ENCODE results near the gene FBXL5. TPM values are rescaled to one million over a fixed set of nuclear protein-coding genes. Genes with fewer than 3 reads are reported as not detected.

Gene FBXL5
- total RNA-seq, 2 donors from 2014 or later = 81.0 to 83.1 TPM

DNA sequence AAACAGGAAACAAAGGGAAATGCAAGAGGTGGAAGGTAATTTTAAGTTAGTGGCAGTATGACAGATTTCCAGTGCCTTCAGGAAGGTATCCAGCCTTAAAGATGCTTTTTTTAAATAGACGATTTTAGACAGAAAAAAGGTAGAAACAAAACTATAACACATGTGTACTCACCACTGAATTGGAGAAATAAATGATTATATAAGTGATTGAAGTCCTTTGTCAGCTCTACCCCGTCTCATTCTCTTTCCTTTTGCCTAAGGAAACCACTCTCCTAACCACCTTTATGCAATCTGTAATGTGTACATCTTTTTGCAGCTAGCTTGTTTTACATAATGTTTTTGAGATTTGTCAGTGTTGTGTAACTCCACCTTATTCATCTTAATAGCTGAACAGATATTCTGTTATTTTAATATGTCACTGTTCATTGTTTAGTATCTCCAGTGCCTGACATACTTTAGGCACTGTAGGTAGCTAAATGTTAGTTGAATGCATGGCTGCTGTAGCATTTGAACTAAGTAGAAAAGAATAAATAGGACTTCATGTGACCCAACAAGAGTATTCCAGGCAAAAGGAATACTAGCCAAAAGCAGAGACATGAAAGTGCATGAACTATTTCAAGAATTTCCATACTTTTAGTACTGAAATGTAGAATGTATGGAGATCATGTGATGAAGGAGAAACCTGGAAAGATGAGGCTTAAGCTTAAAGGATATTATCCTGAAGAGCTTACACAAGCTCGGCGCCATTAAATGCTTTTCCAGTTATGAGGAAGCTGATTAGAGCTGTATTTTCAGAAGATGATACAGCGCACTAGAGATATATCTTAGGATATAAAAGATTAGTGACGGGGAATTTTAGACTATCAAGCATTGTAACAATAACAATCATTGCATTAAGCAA, 27.3 kb upstream of the FBXL5 start:
- Histone ChIP-seq H3K36me3 (peaks cover 10% of the 10 kb centered on the region), H3K4me3 (peak overlapping the region; percentile 71 to 74), H3K4me1 (peaks cover 0 to 29% of the 10 kb centered on the region in 2 donors), H3K9me3 (no peaks in the 10 kb centered on the region), H3K27me3 (no peaks in the 10 kb centered on the region), H3K27ac (peak overlapping the region; percentile 90 to 92)
- TF ChIP-seq, protein P1, sequence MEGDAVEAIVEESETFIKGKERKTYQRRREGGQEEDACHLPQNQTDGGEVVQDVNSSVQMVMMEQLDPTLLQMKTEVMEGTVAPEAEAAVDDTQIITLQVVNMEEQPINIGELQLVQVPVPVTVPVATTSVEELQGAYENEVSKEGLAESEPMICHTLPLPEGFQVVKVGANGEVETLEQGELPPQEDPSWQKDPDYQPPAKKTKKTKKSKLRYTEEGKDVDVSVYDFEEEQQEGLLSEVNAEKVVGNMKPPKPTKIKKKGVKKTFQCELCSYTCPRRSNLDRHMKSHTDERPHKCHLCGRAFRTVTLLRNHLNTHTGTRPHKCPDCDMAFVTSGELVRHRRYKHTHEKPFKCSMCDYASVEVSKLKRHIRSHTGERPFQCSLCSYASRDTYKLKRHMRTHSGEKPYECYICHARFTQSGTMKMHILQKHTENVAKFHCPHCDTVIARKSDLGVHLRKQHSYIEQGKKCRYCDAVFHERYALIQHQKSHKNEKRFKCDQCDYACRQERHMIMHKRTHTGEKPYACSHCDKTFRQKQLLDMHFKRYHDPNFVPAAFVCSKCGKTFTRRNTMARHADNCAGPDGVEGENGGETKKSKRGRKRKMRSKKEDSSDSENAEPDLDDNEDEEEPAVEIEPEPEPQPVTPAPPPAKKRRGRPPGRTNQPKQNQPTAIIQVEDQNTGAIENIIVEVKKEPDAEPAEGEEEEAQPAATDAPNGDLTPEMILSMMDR (IDR thresholded peaks at IDR 0.05) = no peak
- no peak for DNase-seq (ENCODE audit: low spot score)

DNA sequence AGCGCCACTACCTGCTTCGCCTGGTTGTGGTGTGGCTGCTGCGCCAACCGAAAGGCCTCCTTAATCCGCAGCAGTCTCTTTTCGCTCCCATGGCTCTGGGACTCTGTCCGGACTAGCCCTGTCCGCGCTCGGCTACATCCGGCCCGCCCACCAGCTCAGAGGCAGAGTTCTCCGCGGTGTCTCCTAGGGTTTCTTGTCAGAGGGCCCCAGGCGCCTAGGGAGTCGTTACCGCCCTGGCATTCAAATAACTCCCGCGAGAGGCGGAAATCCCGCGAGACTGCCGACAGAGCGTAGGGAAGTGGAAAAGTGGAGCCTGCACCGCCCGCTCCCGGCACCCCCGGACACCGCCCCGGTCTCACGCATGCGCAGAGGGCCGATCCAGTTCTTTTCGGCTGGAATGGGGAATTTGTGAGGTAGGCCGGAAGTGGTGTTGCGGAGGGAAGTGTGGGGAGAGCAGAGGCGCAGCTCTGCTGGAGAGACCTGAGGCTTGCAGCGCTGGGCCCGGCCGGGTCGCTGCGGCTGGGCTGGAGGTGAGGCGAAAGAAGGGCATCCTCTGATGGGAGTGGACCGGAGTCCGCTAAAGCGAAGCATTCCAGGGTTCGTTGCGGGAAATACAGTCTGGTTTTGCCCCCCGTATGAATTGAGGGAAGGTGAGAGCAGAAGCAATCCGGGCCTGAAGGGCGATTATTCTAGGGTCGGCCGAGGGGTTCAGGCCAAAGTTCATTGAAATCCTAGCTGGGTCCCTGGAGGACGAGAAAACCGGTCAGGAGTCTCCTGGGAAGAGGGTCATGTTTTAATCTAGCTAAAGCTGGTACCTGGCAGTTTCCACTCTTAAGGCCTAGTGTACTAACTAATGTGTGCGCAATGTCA, 26.4 kb upstream of the FBXL5 start, which contains the start of gene FAM200B:
FAM200B (plus strand) TSS at position 456 of the 870 bp plus-strand sequence. CDS start 5,151 bp downstream, outside the sequence.
- Histone ChIP-seq H3K36me3 (peaks cover 5% of the 10 kb centered on the region), H3K9me3 (no peaks in the 10 kb centered on the region), H3K4me3 (peak within 1 kb of the TSS; percentile 71 to 74), H3K27ac (peak within 1 kb of the TSS; percentile 90 to 92), H3K4me1 (peaks cover 0 to 29% of the 10 kb centered on the region in 2 donors), H3K27me3 (no peaks in the 10 kb centered on the region)
- DNase-seq (ENCODE audit: low spot score) = peak; percentile 98
- TF ChIP-seq, protein P1 (IDR thresholded peaks at IDR 0.05) = peak in 1 of 2 donors; percentile 39

DNA sequence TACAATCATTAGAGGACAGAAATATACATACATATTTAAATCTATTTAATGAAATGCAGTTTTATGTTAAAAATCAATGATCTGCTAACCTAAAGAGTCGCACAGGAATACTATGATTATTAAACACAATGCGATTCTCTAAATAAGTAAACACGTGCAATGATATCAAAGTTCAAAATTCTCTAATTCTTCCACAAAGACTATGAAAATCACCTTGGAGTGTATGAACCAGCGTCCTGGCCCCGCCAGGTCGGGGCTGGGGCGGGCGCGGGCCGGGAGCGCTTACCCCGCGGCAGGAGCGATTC, 25.9 kb upstream of the FBXL5 start:
- Histone ChIP-seq H3K27me3 (no peaks in the 10 kb centered on the region), H3K4me1 (peaks cover 0 to 29% of the 10 kb centered on the region in 2 donors), H3K36me3 (no peaks in the 10 kb centered on the region), H3K27ac (peak overlapping the region; percentile 90 to 92), H3K4me3 (peak overlapping the region; percentile 71 to 74), H3K9me3 (no peaks in the 10 kb centered on the region)
- TF ChIP-seq, protein P1 (IDR thresholded peaks at IDR 0.05) = no peak
- DNase-seq (ENCODE audit: low spot score) = no peak

DNA sequence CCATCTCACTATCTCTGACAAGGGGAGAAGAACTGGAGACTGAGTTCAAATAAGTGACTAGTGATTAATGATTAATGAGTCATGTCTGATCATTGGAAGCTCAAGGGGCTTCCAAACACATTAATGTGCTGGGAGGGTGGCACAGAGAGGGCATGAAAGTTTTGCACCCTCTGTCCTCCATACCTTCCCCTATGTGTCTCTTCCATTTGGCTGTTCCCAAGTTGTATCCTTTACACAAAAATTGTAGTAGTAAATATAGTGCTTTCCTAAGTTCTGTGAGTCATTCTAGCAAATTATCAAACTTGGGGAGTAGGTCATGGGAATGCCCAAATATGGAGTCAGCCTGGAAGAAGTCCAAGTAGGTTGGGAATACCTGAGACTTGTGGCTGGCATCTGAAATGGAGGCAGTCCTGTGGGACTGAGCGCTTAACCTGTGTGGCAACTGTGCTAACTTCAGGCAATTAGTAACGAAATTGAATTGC, 22.4 kb upstream of the FBXL5 start:
- Histone ChIP-seq H3K36me3 (no peaks in the 10 kb centered on the region), H3K9me3 (no peaks in the 10 kb centered on the region), H3K4me3 (no peak overlapping the region), H3K27me3 (no peaks in the 10 kb centered on the region), H3K4me1 (peaks cover 0 to 10% of the 10 kb centered on the region in 2 donors), H3K27ac (no peak overlapping the region)
- TF ChIP-seq, protein P1 (IDR thresholded peaks at IDR 0.05) = no peak
- DNase-seq (ENCODE audit: low spot score) = no peak

DNA sequence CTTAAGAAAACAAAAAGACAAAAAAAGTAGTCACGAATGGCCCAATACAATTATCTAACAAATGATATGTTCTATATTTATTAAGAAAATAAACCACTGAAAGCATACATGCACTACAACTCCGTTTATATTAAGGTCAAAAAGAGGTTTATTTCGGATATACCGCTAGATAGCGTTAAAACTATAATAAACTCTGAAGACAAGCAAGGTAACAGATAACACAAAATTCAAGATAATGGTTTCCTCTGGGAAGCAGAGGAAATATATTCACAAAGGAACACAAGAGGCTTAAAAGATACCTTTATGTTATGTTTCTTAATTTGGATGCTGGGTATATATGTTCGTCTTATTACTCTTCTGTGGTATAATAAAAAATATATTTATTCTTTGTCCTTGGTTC, 21.7 kb upstream of the FBXL5 start:
- H3K9me3 ChIP-seq = no peaks in the 10 kb centered on the region
- H3K4me3 ChIP-seq = no peak overlapping the region
- H3K36me3 ChIP-seq = no peaks in the 10 kb centered on the region
- H3K27me3 ChIP-seq = no peaks in the 10 kb centered on the region
- DNase-seq (ENCODE audit: low spot score) = no peak
- no peak overlapping the region for H3K27ac ChIP-seq
- TF ChIP-seq, protein P1 (IDR thresholded peaks at IDR 0.05) = no peak
- H3K4me1 ChIP-seq = peaks cover 0 to 5% of the 10 kb centered on the region in 2 donors

Data from right atrium auricular region (tissue), 2 donors.